Esophagus muscularis mucosa (tissue), 4 donors: ENCODE data around the gene CD74. TPM values are rescaled to one million over a fixed set of nuclear protein-coding genes. Genes with fewer than 3 reads are reported as not detected.

Source experiments
- DNase-seq: peaks from one replicate; pipeline ENCODE4 v3.0.0-alpha.2; 2017; ENCODE audit errors: extremely low spot score
- H3K27ac ChIP-seq, 4 donors: fragments of 200-600 bp; sonication (generic); replicated peaks in 1 of 4; 1 replicate in 3 of 4; 2 replicates in 1 of 4; pipeline ENCODE4 v1.5.1; 2016 to 2019; ENCODE audit warnings: mild to moderate bottlenecking in 1 of 4
- H3K27me3 ChIP-seq, 4 donors: fragments of 200-600 bp; sonication (generic); one replicate each; pipeline versions ENCODE4 v1.5.1 to v1.6.0; 2016 to 2019
- H3K36me3 ChIP-seq, 4 donors: fragments of 200-600 bp; sonication (generic); one replicate each; pipeline ENCODE4 v1.5.1; 2016 to 2019
- H3K4me1 ChIP-seq, 4 donors: fragments of 200-600 bp; sonication (generic); one replicate each; pipeline ENCODE4 v1.5.1; 2016 to 2019
- H3K4me3 ChIP-seq, 4 donors: fragments of 200-600 bp; sonication (generic); 1 replicate in 2 of 4; 2 replicates in 2 of 4; pipeline ENCODE4 v1.5.1; 2016 to 2019; ENCODE audit warnings: mild to moderate bottlenecking in 4 of 4, moderate library complexity in 1 of 4
- H3K9me3 ChIP-seq, 4 donors: fragments of 200-600 bp; sonication (generic); 1 replicate in 3 of 4; 2 replicates in 1 of 4; pipeline ENCODE4 v1.5.1; 2016 to 2019
- CTCF ChIP-seq, 3 experiments: fragments of 200-600 bp in 2 of 3; fragments of 450-650 bp in 1 of 3; sonication (generic) in 2 of 3; IDR thresholded peaks; one replicate each; pipeline ENCODE4 v1.5.1; 2017 to 2019; ENCODE audit warnings: antibody characterized with exemption in 3 of 3, mild to moderate bottlenecking in 2 of 3, moderate library complexity in 1 of 3
- EP300 ChIP-seq: sonication (generic); formaldehyde crosslinking; IDR thresholded peaks from one replicate; pipeline ENCODE4 v1.6.1; 2017; ENCODE audit warnings: antibody characterized with exemption
- POLR2A ChIP-seq: fragments of 450-650 bp; IDR thresholded peaks from one replicate; pipeline ENCODE4 v1.6.1; 2017; ENCODE audit warnings: antibody characterized with exemption, moderate library complexity, mild to moderate bottlenecking, low read depth
- POLR2AphosphoS5 ChIP-seq, 2 donors: sonication (generic); formaldehyde crosslinking; IDR thresholded peaks; one replicate each; pipeline ENCODE4 v1.6.1; 2017; ENCODE audit warnings: antibody characterized with exemption in 2 of 2
- WGBS: methylation state at CpG from one replicate; pipeline ENCODE4 v1.1.5; 2018; 5-methylcytosine and 5-hydroxymethylcytosine counted together
- intact Hi-C: fragments of 100-400 bp; cut with DNase I; formaldehyde crosslinking; loops from one replicate; pipeline ENCODE4 v1.15.1; 2023
- total RNA-seq, 4 donors: library from RNA; depleted of rRNA; stranded (reverse); fragments of >200 nt; gene quantifications; one replicate each; pipeline versions ENCODE4 v1.1.0 to v1.2.1, GENCODE V29; 2016

The CD74 gene
- total RNA-seq, 4 donors from 2014 or later, result 270 to 595 (median 555) TPM

DNA sequence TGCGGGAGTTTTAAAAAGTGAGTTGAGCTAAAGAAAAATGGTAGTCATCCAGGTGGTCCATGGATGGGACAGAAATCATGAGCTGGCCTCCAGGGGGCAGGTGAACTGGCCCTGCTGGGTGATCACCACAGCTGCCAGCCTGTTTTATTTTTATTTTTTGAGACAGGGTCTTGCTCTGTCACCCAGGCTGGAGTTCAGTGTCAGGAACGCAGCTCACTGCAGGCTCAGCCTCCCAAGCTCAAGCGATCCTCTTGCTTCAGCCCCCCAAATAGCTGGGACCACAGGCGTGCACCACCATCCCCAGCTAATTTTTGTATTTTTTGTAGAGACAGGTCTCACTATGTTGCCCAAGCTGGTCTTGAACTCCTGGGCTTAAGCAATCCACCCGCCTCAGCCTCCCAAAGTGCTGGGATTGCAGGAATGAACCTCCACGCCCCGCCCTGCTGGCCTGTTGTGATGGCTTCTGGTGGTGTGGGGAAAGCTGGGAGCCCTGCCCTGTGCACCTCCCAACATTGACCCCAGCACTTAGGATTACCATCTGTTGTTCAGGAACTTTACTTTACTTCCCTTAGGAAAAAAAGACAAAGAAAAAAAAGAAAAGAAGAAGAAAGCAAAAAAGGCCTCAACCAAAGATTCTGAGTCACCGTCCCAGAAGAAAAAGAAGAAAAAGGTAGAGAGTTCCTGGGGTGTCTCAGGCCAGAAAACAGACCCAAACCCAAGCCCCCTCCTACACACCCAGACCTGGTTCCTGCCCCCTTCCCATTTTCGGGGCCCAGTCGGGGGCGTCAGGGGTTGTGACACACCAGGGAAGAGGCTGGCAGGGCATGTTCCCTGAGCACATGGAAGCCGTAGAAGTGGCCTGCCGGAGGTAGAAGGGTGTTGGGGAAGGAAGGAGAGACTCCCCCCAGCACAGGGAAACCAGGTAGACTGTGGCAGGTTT is 14.7 kb downstream of the CD74 start:
- Histone ChIP-seq H3K27me3 (no peaks in the 10 kb centered on the region), H3K36me3 (peaks cover 55 to 100% (median 97%) of the 10 kb centered on the region in 4 donors), H3K27ac (no peak overlapping the region), H3K9me3 (no peaks in the 10 kb centered on the region), H3K4me1 (no peaks in the 10 kb centered on the region), H3K4me3 (no peak overlapping the region)
- TF ChIP-seq POLR2A, result no peak
- TF ChIP-seq EP300, result no peak
- TF ChIP-seq CTCF (IDR thresholded peaks at IDR 0.05), result no peak
- TF ChIP-seq POLR2AphosphoS5 (IDR thresholded peaks at IDR 0.05), result no peak
- no peak for DNase-seq
- intact Hi-C loops, result no loop called here
- WGBS, result 95% methylated on average over 13 of the region's 13 CpGs

DNA sequence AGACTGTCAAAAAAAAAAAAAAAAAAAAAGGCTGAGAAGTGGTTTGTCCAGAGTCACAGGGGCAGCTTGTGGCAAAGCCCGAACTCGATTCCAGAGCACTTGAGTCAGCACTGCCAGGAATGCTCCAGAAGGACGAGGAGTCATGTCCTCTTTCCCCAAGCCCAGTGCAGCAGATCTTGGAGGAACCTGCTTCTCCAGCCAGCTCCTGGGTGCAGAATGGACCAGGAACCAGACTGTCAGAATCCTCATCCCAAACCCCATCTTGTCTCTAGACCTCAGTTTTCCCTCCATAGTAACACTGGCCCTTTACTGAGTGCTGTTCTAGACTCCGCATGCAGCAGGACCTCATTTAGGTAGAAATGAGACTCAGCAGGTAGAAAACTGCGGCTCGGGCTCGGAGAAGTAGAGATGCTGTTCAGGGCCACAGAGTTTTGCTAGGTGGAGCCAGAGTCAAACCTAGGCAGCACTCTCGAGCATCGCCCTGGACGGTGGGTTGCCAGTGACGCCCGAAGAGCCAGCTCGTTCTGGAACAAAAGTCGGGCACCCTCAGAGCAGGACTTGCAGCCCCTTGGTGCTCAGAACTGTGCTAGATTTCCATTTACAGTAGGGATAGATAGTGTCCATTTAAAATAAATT is 15.4 kb downstream of the CD74 start:
- Histone ChIP-seq H3K4me1 (no peaks in the 10 kb centered on the region), H3K27me3 (no peaks in the 10 kb centered on the region), H3K9me3 (no peaks in the 10 kb centered on the region), H3K36me3 (peaks cover 63 to 100% (median 97%) of the 10 kb centered on the region in 4 donors), H3K4me3 (no peak overlapping the region), H3K27ac (no peak overlapping the region)
- TF ChIP-seq POLR2A, result no peak
- TF ChIP-seq POLR2AphosphoS5 (IDR thresholded peaks at IDR 0.05), result no peak
- TF ChIP-seq EP300, result no peak
- no peak for TF ChIP-seq CTCF (IDR thresholded peaks at IDR 0.05)
- intact Hi-C loops, result no loop called here
- WGBS, result 91% methylated on average over 14 of the region's 14 CpGs
- no peak for DNase-seq

DNA sequence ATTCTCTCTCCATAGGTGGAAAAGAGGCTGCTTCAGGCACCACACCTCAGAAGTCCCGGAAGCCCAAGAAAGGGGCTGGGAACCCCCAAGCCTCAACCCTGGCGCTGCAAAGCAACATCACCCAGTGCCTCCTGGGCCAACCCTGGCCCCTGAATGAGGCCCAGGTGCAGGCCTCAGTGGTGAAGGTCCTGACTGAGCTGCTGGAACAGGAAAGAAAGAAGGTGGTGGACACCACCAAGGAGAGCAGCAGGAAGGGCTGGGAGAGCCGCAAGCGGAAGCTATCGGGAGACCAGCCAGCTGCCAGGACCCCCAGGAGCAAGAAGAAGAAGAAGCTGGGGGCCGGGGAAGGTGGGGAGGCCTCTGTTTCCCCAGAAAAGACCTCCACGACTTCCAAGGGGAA is 16.4 kb downstream of the CD74 start:
- Histone ChIP-seq H3K4me3 (no peak overlapping the region), H3K9me3 (no peaks in the 10 kb centered on the region), H3K4me1 (no peaks in the 10 kb centered on the region), H3K36me3 (peaks cover 71 to 100% (median 97%) of the 10 kb centered on the region in 4 donors), H3K27me3 (no peaks in the 10 kb centered on the region), H3K27ac (no peak overlapping the region)
- DNase-seq, result no peak
- intact Hi-C loops, result no loop called here
- TF ChIP-seq POLR2AphosphoS5 (IDR thresholded peaks at IDR 0.05), result no peak
- no peak for TF ChIP-seq POLR2A
- no peak for TF ChIP-seq EP300
- no peak for TF ChIP-seq CTCF (IDR thresholded peaks at IDR 0.05)
- 89% methylated on average over 7 of the region's 7 CpGs for WGBS

- no peak for DNase-seq
- Histone ChIP-seq H3K27me3 (no peaks in the 10 kb centered on the region), H3K27ac (no peak overlapping the region), H3K4me1 (no peaks in the 10 kb centered on the region), H3K36me3 (peaks cover 66 to 100% (median 98%) of the 10 kb centered on the region in 4 donors), H3K4me3 (no peak overlapping the region), H3K9me3 (no peaks in the 10 kb centered on the region)
- WGBS, result 64% methylated on average over 2 of the region's 2 CpGs
- TF ChIP-seq EP300, result no peak
- no peak for TF ChIP-seq POLR2A
- TF ChIP-seq POLR2AphosphoS5 (IDR thresholded peaks at IDR 0.05), result no peak
- TF ChIP-seq CTCF (IDR thresholded peaks at IDR 0.05), result no peak
- intact Hi-C loops, result no loop called here
Observed at GRCh38 chr5:150395688-150395975, 17.1 kb downstream of the CD74 start.
